GM23248 (cell line): Measurements from ENCODE around the gene CORIN.

Experiments
- EZH2 ChIP-seq: fragments of 200-600 bp; sonication (generic); IDR thresholded peaks from 2 replicates; pipeline ENCODE4 v1.6.1; 2018; ENCODE audit warnings: antibody characterized with exemption, mild to moderate bottlenecking; ENCODE audit not compliant: insufficient read depth, poor library complexity, severe bottlenecking
- EZH2phosphoT487 ChIP-seq: fragments of 200-600 bp; sonication (generic); IDR thresholded peaks from 2 replicates; pipeline ENCODE4 v1.6.1; 2018; ENCODE audit warnings: antibody characterized with exemption, moderate library complexity, mild to moderate bottlenecking, low read depth; ENCODE audit not compliant: insufficient read depth

DNA sequence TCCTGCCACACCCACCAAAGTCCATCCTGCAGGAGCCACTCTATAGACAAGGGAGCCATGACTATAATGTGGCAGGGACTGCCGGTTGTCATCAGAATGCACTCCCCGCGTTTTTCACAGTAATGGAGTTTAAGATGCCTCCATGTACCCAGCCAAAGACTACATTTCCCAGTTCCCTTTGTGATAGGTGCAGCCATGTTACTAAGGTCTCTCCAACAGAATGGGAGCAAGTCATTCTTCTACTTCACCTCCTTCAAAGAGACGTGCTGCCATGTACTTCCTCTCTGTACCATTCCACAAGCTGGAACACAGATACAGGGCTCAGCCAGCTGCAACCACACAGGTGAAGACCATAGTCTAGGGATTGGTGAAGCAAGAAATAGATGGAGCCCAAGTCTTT, 126.7 kb downstream of the CORIN start:
- no peak for TF ChIP-seq EZH2phosphoT487
- no peak for TF ChIP-seq EZH2
